Esophagus (tissue), 2 donors: ENCODE measurements around the gene TBP. TPM values are rescaled to one million over a fixed set of nuclear protein-coding genes. Genes with fewer than 3 reads are reported as not detected.

Experiments
- H3K27ac ChIP-seq, 2 donors: one replicate each; pipeline ENCODE4 v1.5.1; 2013; ENCODE audit warnings: low read depth in 2 of 2, mild to moderate bottlenecking in 2 of 2, inconsistent platforms in 1 of 2, low read length in 1 of 2, moderate library complexity in 1 of 2
- H3K27me3 ChIP-seq, 2 donors: one replicate each; pipeline ENCODE4 v1.6.1; 2013; ENCODE audit warnings: low read length in 2 of 2, control low read depth in 1 of 2, mild to moderate bottlenecking in 1 of 2; ENCODE audit not compliant: insufficient read depth in 2 of 2, control insufficient read depth in 1 of 2
- H3K36me3 ChIP-seq, 2 donors: one replicate each; pipeline ENCODE4 v1.6.1; 2013; ENCODE audit warnings: low read length in 1 of 2; ENCODE audit not compliant: control insufficient read depth in 2 of 2, insufficient read depth in 2 of 2
- H3K4me1 ChIP-seq, 2 donors: one replicate each; pipeline ENCODE4 v1.6.1; 2013; ENCODE audit warnings: low read length in 1 of 2; ENCODE audit not compliant: control insufficient read depth in 2 of 2, insufficient read depth in 2 of 2
- H3K4me3 ChIP-seq, 2 donors: one replicate each; pipeline ENCODE4 v1.5.1; 2013; ENCODE audit warnings: low read length in 2 of 2, mild to moderate bottlenecking in 2 of 2, low read depth in 1 of 2, moderate library complexity in 1 of 2
- H3K9me3 ChIP-seq, 2 donors: one replicate each; pipeline ENCODE4 v1.6.1; 2013; ENCODE audit warnings: mild to moderate bottlenecking in 2 of 2, low read depth in 1 of 2, low read length in 1 of 2, moderate library complexity in 1 of 2; ENCODE audit not compliant: control insufficient read depth in 2 of 2, insufficient read depth in 1 of 2
- whole genome bisulfite sequencing, 2 donors: extraction: QIAGEN DNeasy Blood & Tissue Kit; methylation state at CpG; one replicate each; pipeline ENCODE4 v1.1.7; 2013; 5-methylcytosine and 5-hydroxymethylcytosine counted together
- polyA plus RNA-seq, 2 donors: library from polyadenylated mRNA; stranded (reverse); fragments of 200-250 nt; gene quantifications; one replicate each; pipeline ENCODE4 v1.2.3, GENCODE V29; 2013
- donor health status: healthy with polysubstance abuse.
- donor health status: Bipolar disorder and iron deficiency.

TBP gene
- polyA plus RNA-seq, 2 donors: 5.7 to 7.2 TPM

GRCh38 chr6:170554796-170555137 is 598 bp downstream of the TBP start:
- Histone ChIP-seq H3K4me1 (peaks cover 0 to 2% of the 10 kb centered on the region in 2 donors), H3K27me3 (no peaks in the 10 kb centered on the region), H3K4me3 (peak overlapping the region; percentile 94 to 98), H3K27ac (peak overlapping the region; percentile 80 to 86), H3K36me3 (no peaks in the 10 kb centered on the region), H3K9me3 (no peaks in the 10 kb centered on the region)
- 2% methylated on average over 7 of the region's 7 CpGs for WGBS, 2 donors

DNA sequence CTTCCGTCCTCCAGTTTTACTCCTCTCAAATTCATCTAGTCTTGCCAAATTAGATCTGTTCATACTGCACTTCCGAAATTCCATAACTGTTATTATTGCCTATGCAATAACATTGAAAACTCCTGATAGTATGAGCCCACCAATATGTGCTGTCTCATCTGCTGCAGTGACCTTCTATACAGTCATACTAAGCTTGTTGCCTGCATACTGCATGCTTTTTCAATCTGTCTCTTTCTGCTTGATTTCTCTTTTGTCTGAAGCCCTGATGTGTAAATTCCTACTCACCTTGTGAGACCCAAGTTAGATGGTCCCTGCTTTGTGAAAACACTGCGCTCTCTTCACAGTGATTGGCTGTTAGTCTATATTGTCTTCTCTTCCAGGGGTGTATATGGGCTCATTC is 1.1 kb downstream of the TBP start:
- Histone ChIP-seq H3K4me1 (peaks cover 0 to 2% of the 10 kb centered on the region in 2 donors), H3K27ac (no peak overlapping the region), H3K9me3 (no peaks in the 10 kb centered on the region), H3K36me3 (no peaks in the 10 kb centered on the region), H3K4me3 (peak overlapping the region in 1 of 2 donors; percentile 98), H3K27me3 (no peaks in the 10 kb centered on the region)
- WGBS, 2 donors: 43 to 45% methylated on average over 3 of the region's 3 CpGs

DNA sequence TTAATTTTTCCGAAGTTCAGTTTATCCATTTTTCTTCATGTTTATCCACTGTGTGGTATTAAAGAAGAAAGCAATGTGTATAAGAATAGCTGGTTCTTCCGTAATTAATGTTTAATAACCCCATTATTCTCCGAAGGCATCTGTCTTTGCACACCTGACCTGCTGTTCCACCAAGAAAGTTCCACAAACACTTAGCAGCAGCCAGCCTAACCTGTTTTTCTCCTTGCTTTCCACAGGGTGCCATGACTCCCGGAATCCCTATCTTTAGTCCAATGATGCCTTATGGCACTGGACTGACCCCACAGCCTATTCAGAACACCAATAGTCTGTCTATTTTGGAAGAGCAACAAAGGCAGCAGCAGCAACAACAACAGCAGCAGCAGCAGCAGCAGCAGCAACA is 7.4 kb downstream of the TBP start:
- H3K27ac ChIP-seq: no peak overlapping the region

DNA sequence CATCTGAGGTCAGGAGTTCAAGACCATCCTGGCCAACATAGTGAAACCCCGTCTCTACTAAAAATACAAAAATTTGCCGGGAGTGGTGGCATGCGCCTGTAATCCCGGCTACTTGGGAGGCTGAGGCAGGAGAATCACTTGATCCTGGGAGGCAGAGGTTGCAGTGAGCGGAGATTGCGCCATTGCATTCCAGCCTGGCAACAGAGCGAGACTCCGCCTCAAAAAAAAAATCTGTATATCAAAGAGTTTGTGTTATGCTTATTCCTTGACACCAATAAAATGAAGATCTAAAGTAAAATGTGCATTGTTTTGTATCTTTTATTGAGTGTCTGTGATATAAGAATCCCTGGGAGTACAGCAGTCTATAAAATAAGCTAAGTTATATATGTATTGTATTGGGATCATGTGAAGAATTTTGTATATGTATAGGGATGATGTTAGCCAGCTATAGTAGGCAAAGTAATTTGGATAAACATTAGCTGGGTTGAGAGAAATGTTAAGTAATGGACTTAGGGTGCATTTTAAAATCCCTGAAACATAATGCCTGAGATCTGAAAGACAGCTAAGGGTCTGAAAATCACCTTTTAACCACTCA is 10.9 kb downstream of the TBP start:
- no peaks in the 10 kb centered on the region for H3K27me3 ChIP-seq
- H3K36me3 ChIP-seq: peaks cover 5 to 12% of the 10 kb centered on the region in 2 donors
- 96 to 97% methylated on average over 7 to 8 of the region's 8 CpGs for WGBS, 2 donors
- H3K27ac ChIP-seq: no peak overlapping the region
- no peaks in the 10 kb centered on the region for H3K9me3 ChIP-seq
- no peak overlapping the region for H3K4me3 ChIP-seq
- no peaks in the 10 kb centered on the region for H3K4me1 ChIP-seq

More for the DNA sequence above, 7.4 kb downstream of the TBP start:
- no peaks in the 10 kb centered on the region for H3K9me3 ChIP-seq
- no peaks in the 10 kb centered on the region for H3K27me3 ChIP-seq
- H3K4me3 ChIP-seq: no peak overlapping the region
- H3K4me1 ChIP-seq: no peaks in the 10 kb centered on the region
- 77 to 78% methylated on average over 4 of the region's 4 CpGs for WGBS, 2 donors
- peaks cover 4 to 6% of the 10 kb centered on the region in 2 donors for H3K36me3 ChIP-seq

DNA sequence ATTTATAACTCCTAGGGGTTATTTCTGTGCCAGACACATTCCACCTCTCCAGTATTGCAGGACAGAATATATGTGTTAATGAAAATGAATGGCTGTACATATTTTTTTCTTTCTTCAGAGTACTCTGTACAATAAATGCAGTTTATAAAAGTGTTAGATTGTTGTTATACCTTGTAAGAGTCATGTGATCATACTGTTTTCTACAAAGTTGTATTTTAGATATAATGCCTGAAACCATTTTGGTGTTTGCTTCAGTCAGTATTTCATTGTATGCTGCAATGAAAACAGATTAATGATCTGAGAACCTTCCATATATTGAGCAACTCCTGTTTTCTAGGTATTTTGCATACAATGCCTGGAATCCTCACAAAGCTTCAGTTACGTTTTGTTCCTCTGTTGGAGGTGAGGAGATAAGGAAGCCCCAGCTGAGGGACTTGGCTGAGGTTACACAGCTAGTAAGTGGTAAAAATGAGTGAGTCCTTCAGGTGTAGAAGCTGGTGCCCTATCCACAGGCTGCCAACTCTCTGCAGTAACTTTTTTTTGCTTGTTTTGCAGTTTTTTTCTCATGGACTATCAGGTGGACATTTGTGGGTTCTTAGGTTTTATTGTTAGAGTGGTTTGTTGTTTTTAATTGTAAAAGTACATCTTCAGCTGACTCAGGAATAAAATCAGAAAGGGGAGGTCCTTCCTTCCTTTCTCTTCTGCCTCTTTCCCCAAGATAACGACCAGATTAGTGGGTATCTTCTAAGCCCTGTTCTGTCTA is 18.7 kb downstream of the TBP start:
- 59 to 73% methylated on average over 2 of the region's 2 CpGs for WGBS, 2 donors
- Histone ChIP-seq H3K27me3 (no peaks in the 10 kb centered on the region), H3K27ac (no peak overlapping the region), H3K4me3 (no peak overlapping the region), H3K4me1 (no peaks in the 10 kb centered on the region), H3K36me3 (peaks cover 12 to 15% of the 10 kb centered on the region in 2 donors), H3K9me3 (no peaks in the 10 kb centered on the region)

DNA sequence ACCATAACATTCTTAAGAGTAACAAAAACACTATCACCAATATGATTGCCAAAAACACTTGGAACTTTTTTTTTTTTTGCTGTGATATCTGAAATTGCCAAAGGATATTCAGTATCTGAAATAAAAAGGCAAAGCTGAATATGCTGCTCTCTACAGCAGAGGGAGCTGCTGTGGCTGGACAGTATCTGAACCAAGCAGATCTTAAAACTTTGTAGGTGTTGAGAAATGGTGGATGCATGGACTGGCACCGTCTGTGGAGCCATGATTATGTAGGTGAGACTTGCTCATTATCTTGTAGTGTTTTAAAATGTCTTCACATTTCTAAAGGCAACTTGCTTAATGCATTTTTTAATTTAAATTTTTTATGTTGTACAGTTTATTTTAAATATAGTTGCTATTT is 21.1 kb downstream of the TBP start:
- Histone ChIP-seq H3K27ac (no peak overlapping the region), H3K4me1 (no peaks in the 10 kb centered on the region), H3K36me3 (peaks cover 13% of the 10 kb centered on the region in 2 donors), H3K4me3 (no peak overlapping the region), H3K9me3 (no peaks in the 10 kb centered on the region), H3K27me3 (no peaks in the 10 kb centered on the region)
- 94 to 95% methylated on average over 1 of the region's 1 CpG for WGBS, 2 donors

DNA sequence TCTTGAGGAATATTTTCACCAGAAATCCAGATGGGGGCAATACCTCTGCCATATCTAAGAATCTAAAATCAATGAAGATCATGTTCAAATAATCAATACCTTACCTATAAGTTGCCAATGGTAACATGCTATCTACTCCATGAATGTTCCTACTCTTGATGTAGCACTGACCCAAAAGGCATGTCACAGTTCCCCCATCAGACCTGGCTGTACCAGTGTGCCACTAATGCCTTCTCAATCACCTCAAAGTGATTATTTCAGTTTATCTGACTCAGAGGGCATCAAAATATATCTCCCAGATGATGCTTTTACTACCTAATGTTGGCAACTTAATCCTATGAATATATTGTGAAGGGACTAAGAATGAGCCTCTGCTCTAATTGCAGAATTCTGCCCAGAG is 24.7 kb downstream of the TBP start:
- H3K4me1 ChIP-seq: peaks cover 0 to 2% of the 10 kb centered on the region in 2 donors
- H3K36me3 ChIP-seq: peaks cover 8% of the 10 kb centered on the region in 2 donors
- H3K4me3 ChIP-seq: no peak overlapping the region
- H3K27me3 ChIP-seq: no peaks in the 10 kb centered on the region
- H3K27ac ChIP-seq: no peak overlapping the region
- no peaks in the 10 kb centered on the region for H3K9me3 ChIP-seq

DNA sequence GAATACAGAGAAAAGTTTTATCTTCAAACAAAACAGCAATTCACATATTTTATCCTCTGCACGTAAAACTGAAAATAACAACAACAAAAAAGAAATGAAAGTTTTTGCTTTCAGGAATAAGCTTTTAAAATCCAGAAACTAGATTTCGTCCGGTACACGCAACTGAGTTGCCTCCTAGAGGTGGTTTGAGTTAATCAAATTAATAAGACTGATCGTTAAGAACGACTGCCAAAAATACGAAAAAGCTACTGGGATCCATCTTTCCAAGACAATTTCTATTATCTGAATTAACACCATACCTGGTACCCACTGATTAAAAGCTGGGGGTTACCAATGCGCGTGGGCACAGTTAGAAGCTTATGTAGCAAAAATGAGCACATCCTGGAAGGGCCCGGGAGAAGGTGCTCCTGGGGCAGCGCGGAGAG is 29.6 kb downstream of the TBP start:
- peak overlapping the region; percentile 89 to 94 for H3K27ac ChIP-seq

GRCh38 chr6:170584181-170584953 is 30.2 kb downstream of the TBP start, which contains the start of gene PDCD2:
PDCD2 (minus strand) TSS chr6:170584637; CDS start chr6:170584581, 56 bp downstream.
- no peaks in the 10 kb centered on the region for H3K27me3 ChIP-seq
- WGBS, 2 donors: 0 to 1% methylated on average over 74 to 81 of the region's 81 CpGs

More for the DNA sequence above, 29.6 kb downstream of the TBP start:
- H3K27me3 ChIP-seq: no peaks in the 10 kb centered on the region
- H3K9me3 ChIP-seq: no peaks in the 10 kb centered on the region
- H3K4me1 ChIP-seq: peaks cover 0 to 2% of the 10 kb centered on the region in 2 donors
- WGBS, 2 donors: 0% methylated on average over 12 of the region's 12 CpGs
- H3K4me3 ChIP-seq: peak overlapping the region; percentile 83 to 90
- peaks cover 0 to 4% of the 10 kb centered on the region in 2 donors for H3K36me3 ChIP-seq

More at GRCh38 chr6:170584181-170584953, 30.2 kb downstream of the TBP start, which contains the start of gene PDCD2:
- peaks cover 0 to 4% of the 10 kb centered on the region in 2 donors for H3K36me3 ChIP-seq
- peaks cover 0 to 2% of the 10 kb centered on the region in 2 donors for H3K4me1 ChIP-seq
- H3K9me3 ChIP-seq: no peaks in the 10 kb centered on the region
- peak within 1 kb of the TSS; percentile 94 to 95 for H3K27ac ChIP-seq
- H3K4me3 ChIP-seq: peak within 1 kb of the TSS; percentile 83 to 90
